Duodenal mucosa (tissue), 2 donors: Measurements from ENCODE around the gene GGCX.
A peak's percentile ranks its signal among the peaks of the same experiment; 100 is the strongest.

Experiments
- H3K27ac ChIP-seq: one replicate; pipeline ENCODE4 v1.7.0; 2013; ENCODE audit warnings: low read depth, low read length
- H3K27me3 ChIP-seq, 2 donors: one replicate each; pipeline ENCODE4 v1.7.0; 2013; ENCODE audit warnings: low read length in 2 of 2, control low read depth in 1 of 2; ENCODE audit not compliant: insufficient read depth in 2 of 2, control insufficient read depth in 1 of 2
- H3K36me3 ChIP-seq, 2 donors: one replicate each; pipeline ENCODE4 v1.7.0; 2013; ENCODE audit warnings: low read length in 2 of 2, control low read depth in 1 of 2; ENCODE audit not compliant: insufficient read depth in 2 of 2, control insufficient read depth in 1 of 2
- H3K4me1 ChIP-seq, 2 donors: one replicate each; pipeline ENCODE4 v1.7.0; 2013; ENCODE audit warnings: low read length in 2 of 2, control low read depth in 1 of 2; ENCODE audit not compliant: insufficient read depth in 2 of 2, control insufficient read depth in 1 of 2
- H3K4me3 ChIP-seq, 2 donors: one replicate each; pipeline ENCODE4 v1.7.0; 2013; ENCODE audit warnings: low read length in 2 of 2, low read depth in 1 of 2
- H3K9ac ChIP-seq, 2 donors: one replicate each; pipeline ENCODE4 v1.7.0; 2013; ENCODE audit warnings: low read length in 2 of 2, low read depth in 1 of 2
- H3K9me3 ChIP-seq, 2 donors: one replicate each; pipeline ENCODE4 v1.7.0; 2013; ENCODE audit warnings: low read length in 2 of 2, control low read depth in 1 of 2; ENCODE audit not compliant: control insufficient read depth in 1 of 2

Gene GGCX

DNA sequence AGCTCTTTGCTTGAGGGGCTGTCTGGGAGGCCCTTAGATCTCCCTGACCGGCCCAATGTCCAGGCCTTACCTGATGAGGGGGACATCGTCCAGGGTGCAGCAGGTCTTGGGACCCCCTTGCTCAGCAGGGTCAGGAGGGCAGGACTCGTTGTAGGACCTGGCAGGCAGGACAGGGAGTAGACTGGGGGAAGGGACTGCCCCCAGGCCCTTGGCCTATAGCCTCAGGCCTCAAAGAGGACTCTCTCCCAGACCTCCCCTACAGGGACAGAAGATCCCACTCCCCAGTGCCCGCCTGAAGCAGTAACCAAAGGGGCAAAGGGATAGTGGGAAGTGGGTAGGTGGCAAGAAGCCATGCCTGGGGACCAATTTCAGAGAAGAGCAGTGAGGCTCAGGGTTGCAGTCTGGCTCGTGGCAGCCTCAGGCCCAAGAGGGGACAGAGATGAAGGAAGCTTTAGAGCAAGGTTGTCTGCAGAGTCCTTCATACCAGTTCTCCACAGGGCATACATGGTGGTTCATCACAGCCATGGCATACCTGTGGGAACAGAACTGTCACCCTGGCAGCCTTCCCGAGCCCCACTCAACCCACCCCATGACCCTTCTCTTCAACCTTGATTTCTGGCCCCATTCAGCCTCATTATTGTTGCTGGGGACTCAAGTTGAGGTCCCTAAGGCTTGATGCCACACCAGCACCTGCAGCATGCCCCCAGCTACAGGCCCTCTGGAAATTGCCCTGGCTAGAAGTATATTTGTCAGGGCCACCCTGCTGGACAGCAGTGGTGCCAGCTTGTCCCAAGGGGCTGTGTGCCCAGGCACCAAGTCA, 39.9 kb upstream of the GGCX start:
- Histone ChIP-seq H3K4me3 (peak overlapping the region; percentile 88 to 92), H3K27ac (no peak overlapping the region), H3K9ac (peak overlapping the region in 1 of 2 donors; percentile 78), H3K36me3 (peaks cover 9 to 35% of the 10 kb centered on the region in 2 donors), H3K9me3 (no peaks in the 10 kb centered on the region), H3K27me3 (no peaks in the 10 kb centered on the region), H3K4me1 (peaks cover 38 to 40% of the 10 kb centered on the region in 2 donors)

DNA sequence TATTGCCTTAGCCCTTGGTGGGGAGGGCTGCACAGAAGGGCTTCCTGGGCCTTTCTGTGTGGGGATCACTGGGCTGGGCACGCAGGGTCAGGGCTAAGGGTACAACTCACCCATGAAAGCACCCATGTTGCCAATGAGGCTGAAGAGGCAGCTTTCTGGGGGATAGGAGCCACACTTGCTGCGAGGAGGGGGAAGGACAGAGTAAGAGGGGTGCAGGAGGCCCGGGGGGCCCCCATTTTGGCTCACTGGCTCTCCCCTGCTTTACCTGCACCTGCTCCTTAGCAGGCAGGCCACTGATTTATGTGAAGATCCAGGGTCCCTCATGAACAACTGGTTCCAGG, 38.9 kb upstream of the GGCX start:
- Histone ChIP-seq H3K9ac (no peak overlapping the region), H3K4me3 (no peak overlapping the region), H3K4me1 (peaks cover 39 to 41% of the 10 kb centered on the region in 2 donors), H3K27me3 (no peaks in the 10 kb centered on the region), H3K27ac (no peak overlapping the region), H3K36me3 (peaks cover 9 to 29% of the 10 kb centered on the region in 2 donors), H3K9me3 (no peaks in the 10 kb centered on the region)

- no peak overlapping the region for H3K9ac ChIP-seq
Observed at GRCh38 chr2:85599468-85600234, 38.4 kb upstream of the GGCX start.

DNA sequence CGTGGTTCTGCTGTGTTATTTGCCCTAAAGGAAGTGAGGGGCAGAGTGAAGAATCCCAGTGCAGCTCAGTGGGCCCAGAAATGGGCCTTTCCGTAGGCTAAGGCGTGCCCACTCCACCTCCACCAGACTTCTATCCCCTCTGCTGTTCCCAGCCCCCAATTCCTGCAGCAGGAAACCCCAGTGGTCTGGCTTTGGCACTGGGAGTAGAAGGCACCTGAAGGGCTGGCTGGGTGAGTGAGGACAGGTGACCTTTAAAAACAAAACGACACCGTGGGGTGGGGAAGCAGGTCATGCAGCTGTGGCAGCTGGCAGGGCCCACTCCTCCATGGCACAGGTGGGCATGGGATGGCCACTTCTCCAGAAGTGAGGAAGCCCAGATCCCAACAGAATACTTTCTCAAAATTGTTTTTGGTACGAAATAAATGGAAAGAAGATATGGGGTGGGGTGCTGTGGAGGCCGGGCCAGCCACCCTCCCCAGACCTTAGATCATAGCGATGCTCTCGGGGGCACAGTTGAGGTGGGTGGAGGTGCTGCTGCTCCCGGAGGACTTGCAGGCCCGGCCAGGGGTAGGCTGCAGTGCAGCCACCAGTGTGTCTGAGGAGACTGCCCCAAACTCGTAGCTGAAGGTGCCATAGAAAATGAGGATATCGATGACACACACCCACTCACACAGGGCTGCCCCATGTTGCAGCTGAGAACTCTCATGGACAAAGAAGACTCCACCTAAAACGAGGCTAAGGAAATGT, 37.5 kb upstream of the GGCX start:
- no peak overlapping the region for H3K4me3 ChIP-seq
- H3K36me3 ChIP-seq = peaks cover 9 to 29% of the 10 kb centered on the region in 2 donors
- no peak overlapping the region for H3K27ac ChIP-seq
- no peaks in the 10 kb centered on the region for H3K27me3 ChIP-seq
- H3K9me3 ChIP-seq = no peaks in the 10 kb centered on the region
- no peak overlapping the region for H3K9ac ChIP-seq
- H3K4me1 ChIP-seq = peaks cover 35 to 43% of the 10 kb centered on the region in 2 donors

More at GRCh38 chr2:85599468-85600234, 38.4 kb upstream of the GGCX start:
- Histone ChIP-seq H3K27me3 (no peaks in the 10 kb centered on the region), H3K4me1 (peaks cover 39 to 40% of the 10 kb centered on the region in 2 donors), H3K27ac (no peak overlapping the region), H3K9me3 (no peaks in the 10 kb centered on the region), H3K36me3 (peaks cover 9 to 29% of the 10 kb centered on the region in 2 donors), H3K4me3 (no peak overlapping the region)

- no peak overlapping the region for H3K4me3 ChIP-seq
- H3K4me1 ChIP-seq = peaks cover 33 to 43% of the 10 kb centered on the region in 2 donors
- H3K36me3 ChIP-seq = peaks cover 9 to 29% of the 10 kb centered on the region in 2 donors
- no peaks in the 10 kb centered on the region for H3K9me3 ChIP-seq
- H3K27me3 ChIP-seq = no peaks in the 10 kb centered on the region
- H3K9ac ChIP-seq = no peak overlapping the region
- no peak overlapping the region for H3K27ac ChIP-seq
Observed at GRCh38 chr2:85597241-85597640, 35.9 kb upstream of the GGCX start.

DNA sequence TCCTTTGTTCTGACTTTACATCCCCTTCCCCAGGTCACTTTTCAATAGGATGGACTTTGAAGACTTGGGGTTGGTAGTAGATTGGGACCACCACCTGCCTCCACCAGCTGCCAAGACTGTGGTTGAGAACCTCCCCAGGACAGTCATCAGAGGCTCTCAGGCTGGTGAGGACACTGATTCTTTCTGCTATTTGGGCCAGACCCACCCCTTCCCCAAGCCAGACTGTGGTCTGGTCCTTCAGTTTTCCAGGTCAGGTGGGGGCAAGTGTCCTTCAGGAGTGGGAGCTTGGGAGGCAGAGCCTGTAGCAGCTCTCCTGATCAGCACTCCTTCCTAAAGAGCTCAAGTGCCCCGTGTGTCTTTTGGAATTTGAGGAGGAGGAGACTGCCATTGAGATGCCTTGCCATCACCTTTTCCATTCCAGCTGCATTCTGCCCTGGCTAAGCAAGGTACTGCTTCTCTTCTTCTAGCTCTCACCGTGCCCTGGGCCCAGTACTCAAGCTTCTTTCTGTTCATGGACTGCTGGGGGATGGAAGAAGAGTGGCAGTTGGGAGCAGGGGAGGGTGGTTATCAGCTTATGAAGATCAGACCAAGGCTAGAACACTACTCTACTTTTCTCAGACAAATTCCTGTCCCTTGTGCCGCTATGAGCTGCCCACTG, 35.3 kb upstream of the GGCX start:
- no peak overlapping the region for H3K27ac ChIP-seq

GRCh38 chr2:85596026-85596333, 34.7 kb upstream of the GGCX start:
- peaks cover 9 to 29% of the 10 kb centered on the region in 2 donors for H3K36me3 ChIP-seq
- H3K4me3 ChIP-seq = peak overlapping the region; percentile 94 to 96
- H3K27me3 ChIP-seq = no peaks in the 10 kb centered on the region
- H3K27ac ChIP-seq = peak overlapping the region; percentile 79
- peak overlapping the region; percentile 85 to 95 for H3K9ac ChIP-seq
- H3K9me3 ChIP-seq = no peaks in the 10 kb centered on the region
- H3K4me1 ChIP-seq = peaks cover 29 to 40% of the 10 kb centered on the region in 2 donors

More for the DNA sequence above, 35.3 kb upstream of the GGCX start:
- Histone ChIP-seq H3K9me3 (no peaks in the 10 kb centered on the region), H3K27me3 (no peaks in the 10 kb centered on the region), H3K9ac (peak overlapping the region; percentile 85 to 95), H3K4me3 (peak overlapping the region; percentile 94 to 96), H3K36me3 (peaks cover 9 to 29% of the 10 kb centered on the region in 2 donors), H3K4me1 (peaks cover 28 to 40% of the 10 kb centered on the region in 2 donors)

- Histone ChIP-seq H3K4me3 (peak within 1 kb of the TSS; percentile 94 to 96), H3K9ac (peak within 1 kb of the TSS; percentile 85 to 95), H3K27ac (peak within 1 kb of the TSS; percentile 79), H3K36me3 (peaks cover 9 to 29% of the 10 kb centered on the region in 2 donors), H3K9me3 (no peaks in the 10 kb centered on the region), H3K4me1 (peaks cover 35 to 45% of the 10 kb centered on the region in 2 donors), H3K27me3 (no peaks in the 10 kb centered on the region)
Observed at GRCh38 chr2:85595301-85596025, 34.2 kb upstream of the GGCX start, which contains the start of gene RNF181. Gene RNF181 (plus strand): TSS chr2:85595745. CDS start chr2:85595764, 19 bp downstream.

DNA sequence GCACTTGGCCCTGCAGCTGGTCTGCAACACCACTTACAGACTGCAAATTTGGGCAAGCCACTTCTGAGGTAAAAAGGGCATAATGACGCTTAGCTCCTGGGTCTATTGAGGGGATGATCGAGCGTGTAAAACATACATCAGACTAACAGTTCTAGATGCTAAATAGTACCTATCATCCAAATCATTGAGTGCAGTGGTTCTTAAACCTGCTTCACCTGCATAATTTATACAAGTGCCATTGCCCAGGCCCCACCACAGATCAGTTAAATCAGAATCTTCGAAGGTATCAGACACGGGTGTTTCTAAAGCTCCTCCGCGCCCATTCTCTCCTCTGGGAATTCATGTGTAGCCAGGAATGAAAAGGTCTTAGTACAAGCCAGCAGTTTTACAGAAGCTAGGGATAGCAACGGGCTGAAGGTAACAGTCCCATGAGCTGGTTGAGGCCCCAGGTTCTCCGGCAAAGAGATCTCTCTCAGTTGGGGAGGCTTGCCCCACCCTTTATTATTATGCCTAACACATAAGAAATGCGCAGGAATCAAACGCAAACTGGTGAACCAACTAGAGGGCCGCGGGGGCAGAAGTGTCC, 33.5 kb upstream of the GGCX start:
- H3K4me1 ChIP-seq = peaks cover 41 to 52% of the 10 kb centered on the region in 2 donors
- peak overlapping the region; percentile 94 to 96 for H3K4me3 ChIP-seq
- peaks cover 9 to 26% of the 10 kb centered on the region in 2 donors for H3K36me3 ChIP-seq
- H3K9me3 ChIP-seq = no peaks in the 10 kb centered on the region
- no peaks in the 10 kb centered on the region for H3K27me3 ChIP-seq
- peak overlapping the region; percentile 79 to 85 for H3K9ac ChIP-seq
- H3K27ac ChIP-seq = peak overlapping the region; percentile 78
